Fibroblast of lung (primary cell): Measurements from ENCODE around the gene USP7. TPM values are rescaled to one million over a fixed set of nuclear protein-coding genes. Genes with fewer than 3 reads are reported as not detected.

Experiments
- DNase-seq, 2 donors: peaks; one replicate each; pipeline versions ENCODE4 v3.0.0 to v3.0.0-alpha.2; 2010; ENCODE audit warnings: low read depth in 2 of 2
- H2AFZ ChIP-seq: 2 replicates; pipeline ENCODE4 v1.5.1; 2012; ENCODE audit warnings: low read length, control low read depth, inconsistent platforms
- H3K27ac ChIP-seq: 2 replicates; pipeline ENCODE4 v1.5.1; 2011; ENCODE audit warnings: low read length, control low read depth; ENCODE audit not compliant: insufficient read depth
- H3K27me3 ChIP-seq: 2 replicates; pipeline ENCODE4 v1.5.1; 2011; ENCODE audit warnings: mild to moderate bottlenecking, low read length; ENCODE audit not compliant: control insufficient read depth, insufficient read depth
- H3K36me3 ChIP-seq: 2 replicates; pipeline ENCODE4 v1.5.1; 2011; ENCODE audit warnings: low read length; ENCODE audit not compliant: control insufficient read depth, insufficient read depth
- H3K4me1 ChIP-seq: 2 replicates; pipeline ENCODE4 v1.5.1; 2011; ENCODE audit warnings: low read length; ENCODE audit not compliant: control insufficient read depth, insufficient read depth; ENCODE audit errors: extremely low read depth
- H3K4me2 ChIP-seq: 2 replicates; pipeline ENCODE4 v1.5.1; 2011; ENCODE audit warnings: low read length, control low read depth; ENCODE audit not compliant: insufficient read depth; ENCODE audit errors: extremely low read depth
- H3K4me3 ChIP-seq, 4 experiments: fragments of 200-600 bp in 1 of 4; sonication (generic) in 1 of 4; replicated peaks in 1 of 4; 2 replicates each; pipeline ENCODE4 v1.5.1; 2011 to 2016; ENCODE audit warnings: low read length in 4 of 4, low read depth in 3 of 4, mild to moderate bottlenecking in 3 of 4, control low read depth in 2 of 4, inconsistent platforms in 1 of 4, mixed read lengths in 1 of 4; ENCODE audit not compliant: insufficient read depth in 1 of 4; ENCODE audit errors: control extremely low read depth in 1 of 4
- H3K79me2 ChIP-seq: 2 replicates; pipeline ENCODE4 v1.5.1; 2012; ENCODE audit warnings: mild to moderate bottlenecking, low read length, inconsistent platforms; ENCODE audit not compliant: control insufficient read depth, insufficient read depth
- H3K9ac ChIP-seq: 2 replicates; pipeline ENCODE4 v1.5.1; 2011; ENCODE audit warnings: mild to moderate bottlenecking, low read length, control low read depth; ENCODE audit not compliant: insufficient read depth
- H3K9me3 ChIP-seq: 2 replicates; pipeline ENCODE4 v1.5.1; 2012; ENCODE audit warnings: low read depth, low read length; ENCODE audit not compliant: control insufficient read depth, insufficient read depth
- H4K20me1 ChIP-seq: 2 replicates; pipeline ENCODE4 v1.5.1; 2011; ENCODE audit warnings: low read length; ENCODE audit not compliant: control insufficient read depth, insufficient read depth; ENCODE audit errors: extremely low read depth
- CTCF ChIP-seq, 2 donors: IDR thresholded peaks in 1 of 2; conservative IDR thresholded peaks in 1 of 2; 1 replicate in 1 of 2; 2 replicates in 1 of 2; pipeline ENCODE4 v1.5.1; 2011 to 2012; ENCODE audit warnings: low read length in 2 of 2, control low read depth in 1 of 2, inconsistent platforms in 1 of 2, low read depth in 1 of 2, mild to moderate bottlenecking in 1 of 2
- EZH2 ChIP-seq: IDR thresholded peaks from 2 replicates; pipeline ENCODE4 v1.5.1; 2012; ENCODE audit warnings: low read length, control low read depth, mild to moderate bottlenecking; ENCODE audit errors: missing control alignments
- polyA plus RNA-seq, 2 donors: library from polyadenylated mRNA; depleted of rRNA in 1 of 2; stranded (reverse) in 1 of 2; unstranded in 1 of 2; fragments of >200 nt; gene quantifications; 2 replicates each; pipeline ENCODE4 v1.2.1, GENCODE V29; 2011 to 2012; ENCODE audit warnings: missing spikeins in 1 of 2
- total RNA-seq: library from RNA; depleted of rRNA; stranded (reverse); fragments of >200 nt; gene quantifications from 2 replicates; pipeline ENCODE4 v1.2.1, GENCODE V29; 2014

The USP7 gene
- total and polyA plus RNA-seq, 2 donors (not counting 1 experiment from before 2014, with no cell fraction given) = 22.5 to 48.7 TPM

- Histone ChIP-seq H3K36me3 (peaks cover 12% of the 10 kb centered on the region), H3K4me2 (no peak overlapping the region), H3K27me3 (no peaks in the 10 kb centered on the region), H3K79me2 (peaks cover 2% of the 10 kb centered on the region), H3K9me3 (no peaks in the 10 kb centered on the region), H3K9ac (no peak overlapping the region), H4K20me1 (no peaks in the 10 kb centered on the region), H2AFZ (no peak overlapping the region), H3K27ac (no peak overlapping the region), H3K4me1 (no peaks in the 10 kb centered on the region), H3K4me3 (no peak overlapping the region)
- DNase-seq = no peak
- TF ChIP-seq CTCF (conservative IDR thresholded peaks at IDR 0.05 in 1 of 2, IDR thresholded peaks at IDR 0.05 in 1 of 2; ENCODE audit: low read depth in 1 of 2, low read length in 2 of 2) (no peak), EZH2 (no peak)
Observed at GRCh38 chr16:8904018-8904430, 59.7 kb downstream of the USP7 start.

- H3K9me3 ChIP-seq = no peaks in the 10 kb centered on the region
- no peak overlapping the region for H2AFZ ChIP-seq
- H3K27me3 ChIP-seq = no peaks in the 10 kb centered on the region
- no peak overlapping the region for H3K9ac ChIP-seq
- H3K4me3 ChIP-seq = no peak overlapping the region
- DNase-seq = no peak
- H3K79me2 ChIP-seq = no peaks in the 10 kb centered on the region
- H3K4me1 ChIP-seq = no peaks in the 10 kb centered on the region
- H3K27ac ChIP-seq = no peak overlapping the region
- no peaks in the 10 kb centered on the region for H4K20me1 ChIP-seq
- H3K36me3 ChIP-seq = peaks cover 16% of the 10 kb centered on the region
- TF ChIP-seq CTCF (conservative IDR thresholded peaks at IDR 0.05 in 1 of 2, IDR thresholded peaks at IDR 0.05 in 1 of 2; ENCODE audit: low read depth in 1 of 2, low read length in 2 of 2) = no peak
- TF ChIP-seq EZH2 = no peak
- H3K4me2 ChIP-seq = no peak overlapping the region
Observed at GRCh38 chr16:8903004-8903403, 60.7 kb downstream of the USP7 start.

GRCh38 chr16:8901320-8901861, 62.3 kb downstream of the USP7 start:
- Histone ChIP-seq H3K9ac (no peak overlapping the region), H2AFZ (no peak overlapping the region), H3K27ac (no peak overlapping the region), H3K36me3 (peaks cover 26% of the 10 kb centered on the region), H3K4me3 (no peak overlapping the region), H3K79me2 (no peaks in the 10 kb centered on the region), H3K9me3 (no peaks in the 10 kb centered on the region), H3K27me3 (no peaks in the 10 kb centered on the region), H4K20me1 (no peaks in the 10 kb centered on the region), H3K4me1 (no peaks in the 10 kb centered on the region), H3K4me2 (no peak overlapping the region)
- no peak for TF ChIP-seq CTCF (conservative IDR thresholded peaks at IDR 0.05 in 1 of 2, IDR thresholded peaks at IDR 0.05 in 1 of 2; ENCODE audit: low read depth in 1 of 2, low read length in 2 of 2)
- TF ChIP-seq EZH2 = no peak
- no peak for DNase-seq
